ENCODE measurements around the gene CARD6.
"Not testable (repeated sequence)": the region's sequence is repeated elsewhere in the genome, so short reads cannot be mapped to it uniquely, and the experiment has no call there.

DNA sequence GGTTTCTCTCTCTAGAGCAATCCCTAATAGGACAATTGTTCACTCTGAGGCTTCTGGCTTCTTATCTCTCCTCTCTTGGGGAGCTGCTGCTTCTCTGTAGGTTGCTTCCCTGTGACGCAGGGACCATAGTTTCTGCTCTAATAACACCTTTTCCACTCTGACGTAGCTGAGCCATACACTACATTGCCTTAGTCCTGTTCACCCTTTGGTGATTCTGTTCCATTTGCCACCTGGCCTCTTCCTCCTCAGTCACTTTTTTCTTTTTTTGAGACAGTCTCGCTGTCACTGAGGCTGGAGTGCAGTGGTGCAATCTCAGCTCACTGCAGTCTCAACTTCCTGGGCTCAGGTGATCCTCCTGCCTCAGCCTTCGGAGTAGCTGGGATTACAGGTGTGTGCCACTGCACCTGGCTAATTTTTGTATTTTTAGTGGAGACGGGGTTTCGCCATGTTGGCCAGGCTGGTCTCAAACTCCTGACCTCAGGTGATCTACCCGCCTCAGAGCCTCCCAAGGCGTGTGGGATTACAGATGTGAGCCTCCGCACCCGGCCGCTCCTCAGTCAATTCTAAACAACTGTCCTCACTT, 15.6 kb upstream of the CARD6 start:
- TF ChIP-seq, protein P1, sequence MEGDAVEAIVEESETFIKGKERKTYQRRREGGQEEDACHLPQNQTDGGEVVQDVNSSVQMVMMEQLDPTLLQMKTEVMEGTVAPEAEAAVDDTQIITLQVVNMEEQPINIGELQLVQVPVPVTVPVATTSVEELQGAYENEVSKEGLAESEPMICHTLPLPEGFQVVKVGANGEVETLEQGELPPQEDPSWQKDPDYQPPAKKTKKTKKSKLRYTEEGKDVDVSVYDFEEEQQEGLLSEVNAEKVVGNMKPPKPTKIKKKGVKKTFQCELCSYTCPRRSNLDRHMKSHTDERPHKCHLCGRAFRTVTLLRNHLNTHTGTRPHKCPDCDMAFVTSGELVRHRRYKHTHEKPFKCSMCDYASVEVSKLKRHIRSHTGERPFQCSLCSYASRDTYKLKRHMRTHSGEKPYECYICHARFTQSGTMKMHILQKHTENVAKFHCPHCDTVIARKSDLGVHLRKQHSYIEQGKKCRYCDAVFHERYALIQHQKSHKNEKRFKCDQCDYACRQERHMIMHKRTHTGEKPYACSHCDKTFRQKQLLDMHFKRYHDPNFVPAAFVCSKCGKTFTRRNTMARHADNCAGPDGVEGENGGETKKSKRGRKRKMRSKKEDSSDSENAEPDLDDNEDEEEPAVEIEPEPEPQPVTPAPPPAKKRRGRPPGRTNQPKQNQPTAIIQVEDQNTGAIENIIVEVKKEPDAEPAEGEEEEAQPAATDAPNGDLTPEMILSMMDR (IDR thresholded peaks at IDR 0.05; ENCODE audit: borderline replicate concordance, extremely low read depth, low read length, poor library complexity, severe bottlenecking) = not testable (repeated sequence)
- not testable (repeated sequence) for TF ChIP-seq EZH2 (IDR thresholded peaks at IDR 0.05; ENCODE audit: borderline replicate concordance, low read depth, low read length, severe bottlenecking)
